HG03108 (cell line): ENCODE measurements around the gene ITSN2.

ENCODE experiments used
- ATAC-seq: cut with Tn5 transposase; IDR thresholded peaks from one replicate; pipeline ENCODE4 v1.9.1; 2021; ENCODE audit warnings: moderate library complexity; ENCODE audit not compliant: unreplicated experiment

Gene ITSN2

GRCh38 chr2:24189551-24189950 is 170.8 kb downstream of the ITSN2 start:
- ATAC-seq: no peak

GRCh38 chr2:24183366-24184069 is 176.8 kb downstream of the ITSN2 start:
- ATAC-seq: no peak

- no peak for ATAC-seq
Measured at GRCh38 chr2:24182507-24182906, 177.8 kb downstream of the ITSN2 start.

- ATAC-seq: no peak
Measured at GRCh38 chr2:24181849-24182248, 178.5 kb downstream of the ITSN2 start.

GRCh38 chr2:24179683-24180082 is 180.7 kb downstream of the ITSN2 start:
- no peak for ATAC-seq

- ATAC-seq: no peak
Measured at GRCh38 chr2:24176326-24176725, 184.0 kb downstream of the ITSN2 start.

GRCh38 chr2:24175631-24176187 is 184.6 kb downstream of the ITSN2 start:
- ATAC-seq: no peak

GRCh38 chr2:24174851-24175277 is 185.5 kb downstream of the ITSN2 start, which contains the start of gene FAM228A:
TSS of gene FAM228A (plus strand) at chr2:24175053. CDS start at chr2:24175481, 428 bp downstream.
- ATAC-seq: no peak

GRCh38 chr2:24169023-24169422 is 191.3 kb downstream of the ITSN2 start:
- ATAC-seq: no peak

GRCh38 chr2:24164416-24164973 is 195.8 kb downstream of the ITSN2 start:
- no peak for ATAC-seq

- ATAC-seq: no peak
Measured at GRCh38 chr2:24163601-24164000, 196.7 kb downstream of the ITSN2 start.

GRCh38 chr2:24163186-24163585 is 197.2 kb downstream of the ITSN2 start:
- ATAC-seq: no peak

- no peak for ATAC-seq
Measured at GRCh38 chr2:24162494-24162893, 197.8 kb downstream of the ITSN2 start.

- no peak for ATAC-seq
Measured at GRCh38 chr2:24160761-24161160, 199.6 kb downstream of the ITSN2 start.

GRCh38 chr2:24159708-24160107 is 200.6 kb downstream of the ITSN2 start:
- ATAC-seq: no peak

- ATAC-seq: no peak
Measured at GRCh38 chr2:24158131-24158530, 202.2 kb downstream of the ITSN2 start.

- no peak for ATAC-seq
Measured at GRCh38 chr2:24153478-24153877, 206.9 kb downstream of the ITSN2 start.
